ENCODE data around the gene GRIK5.

GRIK5 gene

DNA sequence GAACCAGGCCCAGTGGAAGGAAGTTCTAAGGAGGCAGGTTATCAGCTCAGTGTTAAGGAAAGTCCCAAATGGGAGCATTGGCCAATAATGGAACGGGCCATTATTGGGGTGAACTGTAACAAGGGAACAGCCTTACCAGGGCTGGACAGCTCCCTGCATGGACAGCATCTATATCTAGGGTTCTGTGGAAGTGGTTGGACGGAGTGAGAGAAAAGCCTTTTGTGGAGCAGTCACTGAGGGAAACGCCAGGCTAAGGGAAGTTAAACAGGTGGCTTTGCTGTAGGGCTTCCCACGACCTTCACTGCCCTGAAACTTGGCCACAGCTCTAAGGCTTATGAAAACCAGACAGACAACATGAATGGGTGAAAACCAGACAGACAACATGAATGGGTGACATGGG, 45.2 kb upstream of the GRIK5 start:
- no peak overlapping the region for H2AFZ ChIP-seq (ENCODE audit: low read depth, low read length)
- WGBS: 86% methylated on average over 4 of the region's 4 CpGs
- no peak overlapping the region for H2BK15ac ChIP-seq (ENCODE audit: low read depth, poor library complexity, severe bottlenecking)
- no peak overlapping the region for H2BK5ac ChIP-seq (ENCODE audit: low read depth, low read length, poor library complexity, severe bottlenecking)
- peaks cover 2% of the 10 kb centered on the region for H3K79me1 ChIP-seq (replicated peaks; ENCODE audit: low read length, poor library complexity, severe bottlenecking)
- H3K27me3 ChIP-seq (ENCODE audit: control insufficient read depth in 1 of 2, insufficient read depth in 1 of 2, low read length in 2 of 2): no peaks in the 10 kb centered on the region
- H3K4me1 ChIP-seq (ENCODE audit: control insufficient read depth, insufficient read depth, low read depth, low read length): peaks cover 32% of the 10 kb centered on the region
- DNase-seq: peak; percentile 76
- no peak overlapping the region for H4K91ac ChIP-seq (ENCODE audit: low read length)
- H3K23ac ChIP-seq (ENCODE audit: low read length in 2 of 2): no peak overlapping the region
- no peak overlapping the region for H2BK120ac ChIP-seq (ENCODE audit: low read depth, low read length)
- no peaks in the 10 kb centered on the region for H3K9me3 ChIP-seq (ENCODE audit: control insufficient read depth, low read length)
- H3K14ac ChIP-seq (ENCODE audit: low read length in 2 of 2): no peak overlapping the region
- peak overlapping the region in 1 of 2 experiments; percentile 29 for H2BK12ac ChIP-seq (ENCODE audit: low read length in 2 of 2)
- H4K8ac ChIP-seq (ENCODE audit: low read length): no peak overlapping the region
- H3K18ac ChIP-seq (ENCODE audit: low read depth in 1 of 2, low read length in 2 of 2): peak overlapping the region in 1 of 2 experiments; percentile 64
- H3K27ac ChIP-seq (ENCODE audit: low read length, poor library complexity, severe bottlenecking): peak overlapping the region; percentile 31
- H2AK5ac ChIP-seq (ENCODE audit: low read length, severe bottlenecking): peak overlapping the region; percentile 3
- no peak overlapping the region for H3K9ac ChIP-seq (ENCODE audit: low read length)
- H3K4me3 ChIP-seq (ENCODE audit: insufficient read depth in 1 of 2, low read depth in 1 of 2, low read length in 2 of 2): no peak overlapping the region
- no peak overlapping the region for H3K4me2 ChIP-seq (ENCODE audit: low read length, poor library complexity, severe bottlenecking)
- peaks cover 12 to 43% of the 10 kb centered on the region in 2 experiments for H3K36me3 ChIP-seq (ENCODE audit: control insufficient read depth in 1 of 2, insufficient read depth in 2 of 2, low read depth in 1 of 2, low read length in 2 of 2)
- H3K4ac ChIP-seq (ENCODE audit: low read depth in 1 of 2, low read length in 2 of 2): peak overlapping the region in 1 of 2 experiments; percentile 42

DNA sequence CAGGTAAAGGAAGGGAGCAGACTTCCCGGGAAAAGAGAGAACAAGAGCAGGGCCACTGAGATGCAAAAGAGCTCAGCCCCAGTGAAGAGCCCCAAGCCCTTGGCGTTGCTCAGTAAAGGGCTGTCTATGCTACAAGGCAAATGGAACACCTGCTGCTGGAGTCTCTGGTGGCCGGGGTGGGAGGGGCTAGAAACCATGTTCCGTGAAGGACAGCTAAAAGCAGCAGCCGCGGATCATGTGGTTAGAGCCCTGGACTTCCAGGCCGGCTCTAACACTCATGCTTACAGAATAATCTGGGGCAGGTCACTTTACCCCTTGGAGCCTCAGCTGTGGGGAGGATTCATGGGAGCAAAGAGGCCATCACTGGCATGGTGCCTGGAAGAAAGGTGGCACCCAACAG, 44.4 kb upstream of the GRIK5 start:
- DNase-seq: peak; percentile 64
- H3K79me1 ChIP-seq (replicated peaks; ENCODE audit: low read length, poor library complexity, severe bottlenecking): peaks cover 2% of the 10 kb centered on the region
- no peak overlapping the region for H3K4me2 ChIP-seq (ENCODE audit: low read length, poor library complexity, severe bottlenecking)
- peak overlapping the region; percentile 69 to 71 for H3K18ac ChIP-seq (ENCODE audit: low read depth in 1 of 2, low read length in 2 of 2)
- no peak overlapping the region for H3K14ac ChIP-seq (ENCODE audit: low read length in 2 of 2)
- H2AK5ac ChIP-seq (ENCODE audit: low read length, severe bottlenecking): peak overlapping the region; percentile 4
- peak overlapping the region; percentile 87 for H3K9ac ChIP-seq (ENCODE audit: low read length)
- H3K4ac ChIP-seq (ENCODE audit: low read depth in 1 of 2, low read length in 2 of 2): peak overlapping the region in 1 of 2 experiments; percentile 74
- H4K8ac ChIP-seq (ENCODE audit: low read length): peak overlapping the region; percentile 58
- peak overlapping the region; percentile 48 for H4K91ac ChIP-seq (ENCODE audit: low read length)
- no peaks in the 10 kb centered on the region for H3K9me3 ChIP-seq (ENCODE audit: control insufficient read depth, low read length)
- peaks cover 32% of the 10 kb centered on the region for H3K4me1 ChIP-seq (ENCODE audit: control insufficient read depth, insufficient read depth, low read depth, low read length)
- no peak overlapping the region for H2AFZ ChIP-seq (ENCODE audit: low read depth, low read length)
- H2BK15ac ChIP-seq (ENCODE audit: low read depth, poor library complexity, severe bottlenecking): peak overlapping the region; percentile 1
- peak overlapping the region; percentile 45 for H2BK5ac ChIP-seq (ENCODE audit: low read depth, low read length, poor library complexity, severe bottlenecking)
- peak overlapping the region; percentile 4 for H2BK120ac ChIP-seq (ENCODE audit: low read depth, low read length)
- peak overlapping the region; percentile 69 to 85 for H2BK12ac ChIP-seq (ENCODE audit: low read length in 2 of 2)
- H3K23ac ChIP-seq (ENCODE audit: low read length in 2 of 2): no peak overlapping the region
- no peaks in the 10 kb centered on the region for H3K27me3 ChIP-seq (ENCODE audit: control insufficient read depth in 1 of 2, insufficient read depth in 1 of 2, low read length in 2 of 2)
- peaks cover 12 to 43% of the 10 kb centered on the region in 2 experiments for H3K36me3 ChIP-seq (ENCODE audit: control insufficient read depth in 1 of 2, insufficient read depth in 2 of 2, low read depth in 1 of 2, low read length in 2 of 2)
- 26% methylated on average over 7 of the region's 7 CpGs for WGBS
- H3K27ac ChIP-seq (ENCODE audit: low read length, poor library complexity, severe bottlenecking): peak overlapping the region; percentile 92
- H3K4me3 ChIP-seq (ENCODE audit: insufficient read depth in 1 of 2, low read depth in 1 of 2, low read length in 2 of 2): peak overlapping the region in 1 of 2 experiments; percentile 17

DNA sequence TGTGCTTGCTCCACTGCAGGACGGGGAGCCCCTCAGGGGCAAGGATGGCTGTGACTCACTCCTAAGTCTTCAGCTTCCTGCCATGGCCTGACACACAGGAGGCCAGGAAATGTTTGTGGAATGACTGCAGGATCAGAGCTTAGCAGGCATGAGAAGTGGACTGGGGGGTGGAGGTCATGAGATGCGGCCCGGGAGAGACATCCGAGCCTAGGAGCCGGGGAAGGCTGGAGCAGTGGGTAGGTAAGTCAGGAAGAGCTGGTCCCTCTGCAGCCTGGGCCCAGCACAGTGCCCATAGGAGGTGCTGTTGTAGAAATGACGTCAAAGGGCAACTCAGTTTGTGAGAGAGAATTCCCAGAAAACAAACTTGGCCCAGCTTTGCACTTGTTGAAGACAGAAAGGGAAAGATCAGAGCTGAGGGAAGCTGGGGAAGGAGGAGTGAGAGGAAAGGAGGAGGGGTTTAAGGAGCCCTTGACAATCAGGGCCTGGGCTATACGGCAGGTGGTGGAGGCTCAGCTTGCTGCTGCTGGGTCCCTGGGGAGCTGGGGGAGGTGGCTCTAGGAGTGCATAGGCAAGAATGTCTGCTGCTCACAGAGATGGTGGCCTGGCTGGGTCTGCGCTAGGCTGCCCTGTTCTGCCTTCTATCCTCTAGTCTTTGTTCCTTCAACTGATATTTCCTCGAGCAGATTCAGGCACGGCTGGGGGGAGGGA, 43.8 kb upstream of the GRIK5 start:
- Histone ChIP-seq H3K79me1 (replicated peaks; ENCODE audit: low read length, poor library complexity, severe bottlenecking) (peaks cover 2% of the 10 kb centered on the region), H4K91ac (ENCODE audit: low read length) (peak overlapping the region; percentile 48), H3K4me2 (ENCODE audit: low read length, poor library complexity, severe bottlenecking) (no peak overlapping the region), H3K4me1 (ENCODE audit: control insufficient read depth, insufficient read depth, low read depth, low read length) (peaks cover 36% of the 10 kb centered on the region), H2AFZ (ENCODE audit: low read depth, low read length) (peak overlapping the region; percentile 8), H2BK12ac (ENCODE audit: low read length in 2 of 2) (peak overlapping the region; percentile 69 to 85), H2BK120ac (ENCODE audit: low read depth, low read length) (peak overlapping the region; percentile 4), H3K14ac (ENCODE audit: low read length in 2 of 2) (peak overlapping the region in 1 of 2 experiments; percentile 30), H3K36me3 (ENCODE audit: control insufficient read depth in 1 of 2, insufficient read depth in 2 of 2, low read depth in 1 of 2, low read length in 2 of 2) (peaks cover 12 to 45% of the 10 kb centered on the region in 2 experiments), H3K4me3 (ENCODE audit: insufficient read depth in 1 of 2, low read depth in 1 of 2, low read length in 2 of 2) (peak overlapping the region in 1 of 2 experiments; percentile 17), H3K27ac (ENCODE audit: low read length, poor library complexity, severe bottlenecking) (peak overlapping the region; percentile 92), H2BK5ac (ENCODE audit: low read depth, low read length, poor library complexity, severe bottlenecking) (peak overlapping the region; percentile 45), H3K27me3 (ENCODE audit: control insufficient read depth in 1 of 2, insufficient read depth in 1 of 2, low read length in 2 of 2) (no peaks in the 10 kb centered on the region), H2BK15ac (ENCODE audit: low read depth, poor library complexity, severe bottlenecking) (peak overlapping the region; percentile 1), H3K9me3 (ENCODE audit: control insufficient read depth, low read length) (no peaks in the 10 kb centered on the region), H3K23ac (ENCODE audit: low read length in 2 of 2) (peak overlapping the region in 1 of 2 experiments; percentile 40), H3K9ac (ENCODE audit: low read length) (peak overlapping the region; percentile 87), H3K4ac (ENCODE audit: low read depth in 1 of 2, low read length in 2 of 2) (peak overlapping the region; percentile 49 to 74), H4K8ac (ENCODE audit: low read length) (peak overlapping the region; percentile 86), H3K18ac (ENCODE audit: low read depth in 1 of 2, low read length in 2 of 2) (peak overlapping the region; percentile 69 to 71), H2AK5ac (ENCODE audit: low read length, severe bottlenecking) (peak overlapping the region; percentile 47)
- peak; percentile 98 for DNase-seq
- 10% methylated on average over 9 of the region's 10 CpGs for WGBS

GRCh38 chr19:42111811-42112210, 41.8 kb upstream of the GRIK5 start:
- Histone ChIP-seq H2BK120ac (ENCODE audit: low read depth, low read length) (no peak overlapping the region), H3K27ac (ENCODE audit: low read length, poor library complexity, severe bottlenecking) (peak overlapping the region; percentile 92), H2AFZ (ENCODE audit: low read depth, low read length) (no peak overlapping the region), H3K23ac (ENCODE audit: low read length in 2 of 2) (no peak overlapping the region), H3K9me3 (ENCODE audit: control insufficient read depth, low read length) (no peaks in the 10 kb centered on the region), H4K91ac (ENCODE audit: low read length) (no peak overlapping the region), H3K27me3 (ENCODE audit: control insufficient read depth in 1 of 2, insufficient read depth in 1 of 2, low read length in 2 of 2) (no peaks in the 10 kb centered on the region), H3K4me2 (ENCODE audit: low read length, poor library complexity, severe bottlenecking) (no peak overlapping the region), H3K4me3 (ENCODE audit: insufficient read depth in 1 of 2, low read depth in 1 of 2, low read length in 2 of 2) (no peak overlapping the region), H2BK12ac (ENCODE audit: low read length in 2 of 2) (peak overlapping the region; percentile 7 to 51), H3K79me1 (replicated peaks; ENCODE audit: low read length, poor library complexity, severe bottlenecking) (no peaks in the 10 kb centered on the region), H3K36me3 (ENCODE audit: control insufficient read depth in 1 of 2, insufficient read depth in 2 of 2, low read depth in 1 of 2, low read length in 2 of 2) (peaks cover 6 to 29% of the 10 kb centered on the region in 2 experiments), H2BK5ac (ENCODE audit: low read depth, low read length, poor library complexity, severe bottlenecking) (no peak overlapping the region), H3K4me1 (ENCODE audit: control insufficient read depth, insufficient read depth, low read depth, low read length) (peaks cover 38% of the 10 kb centered on the region), H3K14ac (ENCODE audit: low read length in 2 of 2) (peak overlapping the region in 1 of 2 experiments; percentile 11), H4K8ac (ENCODE audit: low read length) (no peak overlapping the region), H2BK15ac (ENCODE audit: low read depth, poor library complexity, severe bottlenecking) (no peak overlapping the region), H3K9ac (ENCODE audit: low read length) (peak overlapping the region; percentile 87), H3K4ac (ENCODE audit: low read depth in 1 of 2, low read length in 2 of 2) (no peak overlapping the region), H2AK5ac (ENCODE audit: low read length, severe bottlenecking) (peak overlapping the region; percentile 31), H3K18ac (ENCODE audit: low read depth in 1 of 2, low read length in 2 of 2) (peak overlapping the region in 1 of 2 experiments; percentile 34)
- DNase-seq: peak; percentile 21
- 95% methylated on average over 3 of the region's 3 CpGs for WGBS

Data from mesenchymal stem cell (in vitro differentiated cells and primary cell).